Upper lobe of right lung (tissue), 1 donor: Measurements from ENCODE around the gene NGEF. TPM values are rescaled to one million over a fixed set of nuclear protein-coding genes. Genes with fewer than 3 reads are reported as not detected.
"Not testable (repeated sequence)": the region's sequence is repeated elsewhere in the genome, so short reads cannot be mapped to it uniquely, and the experiment has no call there.

ENCODE experiments used
- ATAC-seq: fragments of 200-7000 bp; cut with Tn5 transposase; one replicate; pipeline ENCODE4 v1.9.1; 2020; ENCODE audit warnings: mild to moderate bottlenecking, moderate library complexity
- DNase-seq: peaks from one replicate; pipeline ENCODE4 v3.0.0-alpha.2; 2020
- H3K27ac ChIP-seq: fragments of 200-600 bp; one replicate; pipeline ENCODE4 v1.8.0; 2022
- H3K27me3 ChIP-seq: fragments of 200-600 bp; one replicate; pipeline ENCODE4 v1.8.0; 2022; ENCODE audit warnings: mild to moderate bottlenecking
- H3K36me3 ChIP-seq: fragments of 200-600 bp; one replicate; pipeline ENCODE4 v1.8.0; 2022
- H3K4me1 ChIP-seq: fragments of 200-600 bp; one replicate; pipeline ENCODE4 v1.8.0; 2022
- H3K4me3 ChIP-seq: fragments of 200-600 bp; one replicate; pipeline ENCODE4 v1.8.0; 2022; ENCODE audit warnings: mild to moderate bottlenecking
- H3K9me3 ChIP-seq: fragments of 200-600 bp; one replicate; pipeline ENCODE4 v1.8.0; 2022
- intact Hi-C: fragments of 100-400 bp; cut with DNase I; formaldehyde crosslinking; loops from one replicate; pipeline ENCODE4 v1.11.0; 2022
- total RNA-seq: library from RNA; stranded (reverse); fragmentation: NEBNext Ultra II Directional; extraction: Animal tissue kit (Norgen Biotek cat#: 25700); gene quantifications from one replicate; pipeline ENCODE4 v1.2.1, GENCODE V29; 2021
- TF ChIP-seq, protein P1 (sequence below): fragments of 200-600 bp; IDR thresholded peaks from one replicate; pipeline ENCODE4 v1.8.0; 2022; ENCODE audit warnings: antibody characterized with exemption
- donor health status: DM: no; HTN: yes; CAD: no; lungs with severe emphysema.

NGEF gene
- total RNA-seq, 1 donor from 2014 or later = not detected

DNA sequence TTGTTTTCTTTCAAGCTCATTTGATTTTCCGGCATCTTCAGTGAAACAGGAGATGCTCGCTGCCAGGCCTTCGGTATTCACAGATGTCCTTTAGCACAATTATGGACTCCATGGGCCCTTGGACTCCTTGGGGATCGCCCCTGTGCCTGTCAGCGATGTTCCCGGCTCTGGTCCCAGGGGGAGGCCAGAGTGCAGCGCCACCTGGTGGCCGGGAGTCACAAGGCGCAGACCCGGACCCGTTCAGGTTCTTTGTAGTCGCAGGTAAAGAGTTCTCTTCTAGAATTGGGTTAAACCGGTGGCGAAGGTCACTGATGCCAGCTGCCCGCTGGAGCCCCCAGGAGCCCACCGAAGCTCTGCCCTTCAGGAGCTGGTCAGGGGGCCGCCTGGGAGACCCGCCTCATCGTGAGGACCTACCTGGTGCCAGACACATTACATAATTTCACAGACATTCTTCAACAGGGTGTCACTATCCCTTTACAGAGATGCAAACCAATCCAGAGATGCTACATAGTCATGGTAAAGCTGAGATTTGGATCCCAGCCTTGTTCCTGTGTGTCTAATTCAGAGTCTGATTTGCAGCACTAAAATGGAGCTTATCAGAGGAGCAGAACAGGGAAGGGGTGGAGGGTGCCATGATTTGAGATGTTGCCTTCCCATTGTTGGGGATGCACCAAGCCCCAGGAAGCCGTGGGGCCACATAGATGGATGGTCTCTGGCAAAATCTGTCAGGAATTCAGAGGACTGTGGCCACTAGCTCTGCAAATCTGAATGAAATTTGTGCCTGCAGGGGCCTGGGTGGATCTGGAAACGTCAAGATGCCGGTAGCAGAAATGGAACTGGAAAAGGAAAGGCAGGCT lies 41.1 kb upstream of the NGEF start:
- no peak overlapping the region for H3K4me3 ChIP-seq
- intact Hi-C loops = no loop called here
- peak; percentile 80 for ATAC-seq

DNA sequence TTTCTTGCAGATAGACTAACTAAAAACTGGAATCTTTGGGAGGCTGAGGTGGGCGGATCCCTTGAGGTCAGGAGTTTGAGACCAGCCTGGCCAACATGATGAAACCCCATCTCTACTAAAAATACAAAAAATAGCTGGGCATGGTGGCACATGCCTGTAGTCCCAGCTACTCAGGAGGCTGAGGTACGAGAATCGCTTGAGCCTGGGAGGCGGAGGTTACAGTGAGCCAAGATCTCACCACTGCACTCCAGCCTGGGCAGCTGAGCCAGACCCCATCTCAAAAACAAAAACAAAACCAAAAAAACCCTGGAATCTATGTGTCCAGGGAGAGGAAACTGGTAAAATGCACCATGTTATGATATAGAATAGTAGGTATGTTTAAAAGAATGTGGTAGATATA lies 39.5 kb upstream of the NGEF start:
- H3K4me3 ChIP-seq, H3K27me3 ChIP-seq, intact Hi-C loops, H3K27ac ChIP-seq, H3K4me1 ChIP-seq, H3K36me3 ChIP-seq, ATAC-seq, H3K9me3 ChIP-seq: not testable (repeated sequence)
- peak; percentile 16 for DNase-seq

More for the DNA sequence above, 41.1 kb upstream of the NGEF start:
- H3K27ac ChIP-seq = no peak overlapping the region
- H3K9me3 ChIP-seq = no peaks in the 10 kb centered on the region
- no peaks in the 10 kb centered on the region for H3K36me3 ChIP-seq
- peaks cover under 1% of the 10 kb centered on the region for H3K4me1 ChIP-seq
- TF ChIP-seq, protein P1, sequence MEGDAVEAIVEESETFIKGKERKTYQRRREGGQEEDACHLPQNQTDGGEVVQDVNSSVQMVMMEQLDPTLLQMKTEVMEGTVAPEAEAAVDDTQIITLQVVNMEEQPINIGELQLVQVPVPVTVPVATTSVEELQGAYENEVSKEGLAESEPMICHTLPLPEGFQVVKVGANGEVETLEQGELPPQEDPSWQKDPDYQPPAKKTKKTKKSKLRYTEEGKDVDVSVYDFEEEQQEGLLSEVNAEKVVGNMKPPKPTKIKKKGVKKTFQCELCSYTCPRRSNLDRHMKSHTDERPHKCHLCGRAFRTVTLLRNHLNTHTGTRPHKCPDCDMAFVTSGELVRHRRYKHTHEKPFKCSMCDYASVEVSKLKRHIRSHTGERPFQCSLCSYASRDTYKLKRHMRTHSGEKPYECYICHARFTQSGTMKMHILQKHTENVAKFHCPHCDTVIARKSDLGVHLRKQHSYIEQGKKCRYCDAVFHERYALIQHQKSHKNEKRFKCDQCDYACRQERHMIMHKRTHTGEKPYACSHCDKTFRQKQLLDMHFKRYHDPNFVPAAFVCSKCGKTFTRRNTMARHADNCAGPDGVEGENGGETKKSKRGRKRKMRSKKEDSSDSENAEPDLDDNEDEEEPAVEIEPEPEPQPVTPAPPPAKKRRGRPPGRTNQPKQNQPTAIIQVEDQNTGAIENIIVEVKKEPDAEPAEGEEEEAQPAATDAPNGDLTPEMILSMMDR = peak; percentile 94
- no peaks in the 10 kb centered on the region for H3K27me3 ChIP-seq
- peak; percentile 85 for DNase-seq

DNA sequence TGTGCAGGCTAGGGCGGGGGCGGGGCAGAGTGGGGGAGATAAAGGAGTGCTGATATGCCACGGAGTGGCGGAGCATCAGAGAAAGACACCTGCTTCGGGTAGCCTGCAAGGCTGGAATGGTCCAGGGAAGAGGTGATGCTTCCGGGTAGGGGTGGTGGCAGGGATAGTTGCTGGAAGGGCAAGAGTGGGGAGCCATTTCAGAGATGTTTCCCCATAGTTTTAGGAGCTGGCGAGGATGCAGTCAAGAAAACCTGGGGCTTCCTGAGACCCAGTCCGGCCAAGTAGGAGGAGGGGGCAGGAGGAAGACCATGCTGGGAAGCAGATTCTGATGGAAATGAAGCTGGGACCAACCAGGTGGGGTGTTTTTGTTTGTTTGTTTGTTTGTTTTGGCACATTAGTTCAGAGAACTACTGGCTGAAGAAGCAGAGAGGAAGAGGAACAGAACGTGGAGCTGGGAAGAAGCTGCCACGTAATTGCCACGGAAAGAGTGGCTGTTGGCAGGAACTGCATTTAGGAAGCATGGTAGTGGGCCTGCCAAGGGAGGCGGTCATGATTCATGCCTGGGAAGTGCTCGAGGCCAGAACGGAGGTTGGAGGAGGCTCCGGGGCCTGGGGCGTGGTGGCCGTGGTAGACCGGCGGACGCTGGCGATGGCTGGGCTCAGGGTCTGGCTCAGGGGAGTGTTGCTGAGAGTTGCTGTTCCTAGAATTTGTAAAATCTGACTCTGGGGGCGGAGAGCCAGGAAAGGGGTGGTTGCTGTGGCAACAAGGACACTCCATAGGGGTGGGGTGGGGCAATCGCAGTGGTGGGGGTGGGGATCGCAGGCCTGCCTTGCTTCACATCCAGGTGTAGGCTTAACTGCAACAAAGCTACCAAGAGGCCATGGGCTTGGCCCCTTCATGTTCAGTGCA lies 38.4 kb upstream of the NGEF start:
- peak; percentile 74 for DNase-seq
- Histone ChIP-seq H3K9me3 (no peaks in the 10 kb centered on the region), H3K36me3 (no peaks in the 10 kb centered on the region), H3K27ac (no peak overlapping the region), H3K4me1 (no peaks in the 10 kb centered on the region), H3K4me3 (no peak overlapping the region), H3K27me3 (no peaks in the 10 kb centered on the region)
- peak; percentile 75 for ATAC-seq
- intact Hi-C loops = no loop called here
- TF ChIP-seq, protein P1 = no peak

DNA sequence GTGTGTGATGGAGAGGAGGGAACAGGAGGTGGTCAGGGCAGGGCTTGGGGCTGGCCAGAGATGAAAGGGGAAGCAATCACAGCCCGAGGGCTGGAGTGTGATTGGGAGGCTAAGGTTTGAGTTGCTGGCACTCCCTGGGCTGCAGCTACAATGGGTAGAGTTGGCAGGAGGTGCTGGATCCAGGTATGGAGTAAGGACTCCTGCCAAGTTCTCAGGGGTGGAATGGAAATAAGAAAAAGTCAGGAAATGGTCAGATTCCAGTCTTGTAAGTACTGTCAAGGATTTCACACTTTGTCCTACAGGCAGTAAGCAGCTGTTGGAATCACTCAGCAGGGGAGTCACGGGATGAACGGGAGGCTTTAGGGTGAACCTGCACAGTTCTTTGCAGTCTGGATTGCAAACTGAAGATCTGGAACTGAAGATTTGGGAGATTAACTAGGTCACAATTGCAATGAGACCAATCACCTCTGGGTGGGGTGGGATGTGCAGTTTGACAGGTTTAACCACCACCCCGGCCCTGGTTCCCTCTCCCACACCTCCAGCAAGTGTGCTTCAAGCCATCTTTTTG lies 36.2 kb upstream of the NGEF start:
- no peak for ATAC-seq
- intact Hi-C loops = no loop called here
- Histone ChIP-seq H3K27ac (no peak overlapping the region), H3K36me3 (no peaks in the 10 kb centered on the region), H3K4me3 (no peak overlapping the region), H3K4me1 (no peaks in the 10 kb centered on the region), H3K27me3 (no peaks in the 10 kb centered on the region), H3K9me3 (no peaks in the 10 kb centered on the region)
- TF ChIP-seq, protein P1 = no peak
- DNase-seq = peak; percentile 32

DNA sequence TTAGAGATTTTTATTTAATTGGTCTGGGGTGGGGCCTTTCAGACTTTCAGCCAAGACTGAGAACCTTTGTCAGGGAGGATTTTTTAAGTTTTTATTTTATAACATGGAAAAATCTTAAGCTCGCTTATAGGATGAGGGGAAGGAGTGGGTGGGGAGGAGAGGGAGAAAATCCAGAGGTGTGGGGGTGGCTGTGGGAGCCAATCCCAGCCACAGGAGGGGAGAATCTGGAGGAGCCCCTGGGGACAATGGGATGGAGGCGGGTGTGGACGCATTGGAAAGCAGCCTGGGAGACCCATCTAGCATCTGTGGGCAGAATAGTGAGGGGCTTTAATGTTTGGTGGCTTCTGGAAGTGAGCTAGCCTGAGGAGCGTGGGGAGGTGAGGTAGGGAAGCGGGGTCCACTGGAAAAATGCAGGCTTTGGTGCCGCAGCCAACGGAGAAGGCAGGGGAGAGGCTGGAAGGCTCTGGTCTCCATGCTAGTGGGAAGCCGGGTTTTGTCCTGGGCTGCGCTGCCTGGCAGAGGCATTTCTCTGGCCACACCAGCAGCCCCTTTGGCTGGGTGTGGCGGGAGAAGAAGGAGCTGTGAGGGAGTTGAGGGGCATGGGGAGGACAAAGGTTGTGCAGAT lies 35.6 kb upstream of the NGEF start:
- Histone ChIP-seq H3K4me1 (no peaks in the 10 kb centered on the region), H3K27me3 (no peaks in the 10 kb centered on the region), H3K36me3 (no peaks in the 10 kb centered on the region), H3K4me3 (no peak overlapping the region), H3K27ac (no peak overlapping the region), H3K9me3 (no peaks in the 10 kb centered on the region)
- intact Hi-C loops = no loop called here
- DNase-seq (peak; percentile 22), ATAC-seq (no peak)
- TF ChIP-seq, protein P1 = no peak
